Left hindlimb (tissue), 1 donor: ENCODE data around the gene DPPA2.
"Not testable (repeated sequence)": the region's sequence is repeated elsewhere in the genome, so short reads cannot be mapped to it uniquely, and the experiment has no call there.

ENCODE experiments used
- DNase-seq: peaks from one replicate; pipeline ENCODE4 v3.0.0-alpha.2; 2018

Gene DPPA2, protein sequence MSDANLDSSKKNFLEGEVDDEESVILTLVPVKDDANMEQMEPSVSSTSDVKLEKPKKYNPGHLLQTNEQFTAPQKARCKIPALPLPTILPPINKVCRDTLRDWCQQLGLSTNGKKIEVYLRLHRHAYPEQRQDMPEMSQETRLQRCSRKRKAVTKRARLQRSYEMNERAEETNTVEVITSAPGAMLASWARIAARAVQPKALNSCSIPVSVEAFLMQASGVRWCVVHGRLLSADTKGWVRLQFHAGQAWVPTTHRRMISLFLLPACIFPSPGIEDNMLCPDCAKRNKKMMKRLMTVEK

DNA sequence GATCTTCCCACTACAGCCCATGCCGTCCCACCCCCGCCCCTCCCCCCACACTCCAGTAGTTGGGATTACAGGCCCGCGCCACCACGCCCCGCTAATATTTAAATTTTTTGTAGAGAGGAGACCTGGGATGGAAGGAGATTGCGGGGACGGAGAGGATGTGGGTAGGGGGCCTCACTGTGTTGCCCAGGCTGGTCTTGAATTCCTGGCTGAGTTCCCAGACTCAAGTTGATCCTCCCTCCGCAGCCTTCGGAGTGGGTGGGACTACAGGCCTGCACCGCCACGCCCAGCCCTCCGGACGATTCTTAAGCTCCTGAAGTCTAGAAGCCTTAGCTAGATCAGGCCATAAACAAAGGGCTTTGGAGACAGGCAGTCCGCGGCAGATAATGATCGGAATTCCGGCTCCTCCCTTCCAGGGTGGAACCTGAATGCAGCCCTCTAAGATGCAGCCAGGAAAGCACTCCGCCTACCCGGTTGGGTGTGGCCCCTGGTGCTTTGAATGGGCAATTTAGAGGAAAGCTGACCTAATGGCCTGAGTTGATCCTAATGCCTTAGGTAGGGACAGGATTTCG lies at the start of gene DPPA2:
DPPA2 (minus strand) TSS at position 356 of the 569 bp plus-strand sequence. CDS start 1,975 bp downstream, outside the sequence.
- DNase-seq, result no peak

DNA sequence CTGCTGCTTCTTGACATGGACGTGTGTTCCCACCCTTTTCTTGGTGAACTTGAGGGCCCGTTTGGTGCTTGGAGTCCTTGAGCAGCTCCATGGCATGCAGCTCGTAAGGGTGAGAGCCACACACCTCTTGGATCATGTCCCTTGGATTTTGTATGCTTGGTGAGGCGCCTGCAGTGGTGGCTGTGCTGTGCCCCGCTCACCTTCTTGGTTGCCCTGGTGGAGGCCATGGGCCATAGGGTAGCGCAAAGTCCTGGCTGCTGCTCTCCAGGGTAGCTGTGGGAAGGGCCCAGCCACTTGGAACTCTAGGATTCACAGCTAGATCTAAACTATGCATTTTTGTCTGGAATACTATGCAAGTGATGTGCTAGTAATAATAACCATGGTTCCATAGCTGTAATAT lies 47.8 kb upstream of the DPPA2 start:
- no peak for DNase-seq

DNA sequence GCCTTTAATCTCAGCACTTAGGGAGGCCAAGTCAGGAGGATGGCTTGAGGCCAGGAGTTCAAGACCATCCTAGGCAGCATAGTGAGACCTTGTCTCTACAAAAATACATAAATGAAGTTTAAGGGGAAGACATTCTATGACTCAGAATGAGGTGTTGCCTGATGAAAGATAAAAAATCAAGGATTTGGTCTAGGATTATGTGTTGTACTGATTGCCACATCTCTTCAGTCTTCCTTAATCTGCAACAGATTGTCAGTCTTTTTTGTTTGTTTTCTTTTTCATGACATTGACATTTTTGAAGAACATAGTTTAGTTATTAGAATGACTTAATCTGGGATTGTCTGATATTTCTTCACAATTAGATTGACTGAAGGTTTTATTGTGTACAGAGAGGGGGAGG lies 47.3 kb upstream of the DPPA2 start:
- no peak for DNase-seq

DNA sequence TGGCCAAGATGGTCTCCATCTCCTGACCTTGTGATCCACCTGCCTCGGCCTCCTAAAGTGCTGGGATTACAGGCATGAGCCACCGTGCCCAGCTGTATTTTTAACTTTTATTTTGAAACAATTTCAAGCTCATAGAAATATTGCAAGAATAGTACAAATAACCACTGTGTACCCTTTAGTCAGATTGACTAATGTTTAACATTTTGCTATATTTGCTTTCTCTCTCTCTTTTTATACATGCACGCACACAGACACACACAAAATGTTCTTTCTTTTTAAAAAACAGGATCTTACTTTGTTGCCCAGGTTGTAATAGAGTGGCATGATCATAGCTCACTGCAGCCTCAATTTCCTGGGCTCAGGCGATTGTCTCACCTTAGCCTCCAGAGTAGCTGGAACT lies 46.5 kb upstream of the DPPA2 start:
- no peak for DNase-seq

DNA sequence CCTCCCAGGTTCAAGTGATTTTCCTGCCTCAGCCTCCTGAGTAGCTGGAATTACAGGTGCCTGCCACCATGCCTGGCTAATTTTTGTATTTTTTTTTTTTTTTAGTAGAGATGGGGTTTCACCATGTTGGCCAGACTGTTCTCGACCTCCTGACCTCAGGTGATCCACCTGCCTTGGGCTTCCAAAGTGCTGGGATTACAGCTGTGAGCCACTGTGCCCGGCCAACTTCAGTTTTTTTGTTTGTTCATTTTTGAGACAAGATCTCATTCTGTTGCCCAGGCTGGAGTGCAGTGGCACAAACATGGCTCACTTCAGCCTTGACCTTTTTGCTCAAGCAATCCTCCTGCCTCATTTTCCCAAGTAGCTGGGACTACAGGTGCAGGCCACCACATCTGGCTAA lies 42.5 kb upstream of the DPPA2 start:
- DNase-seq, result not testable (repeated sequence)

DNA sequence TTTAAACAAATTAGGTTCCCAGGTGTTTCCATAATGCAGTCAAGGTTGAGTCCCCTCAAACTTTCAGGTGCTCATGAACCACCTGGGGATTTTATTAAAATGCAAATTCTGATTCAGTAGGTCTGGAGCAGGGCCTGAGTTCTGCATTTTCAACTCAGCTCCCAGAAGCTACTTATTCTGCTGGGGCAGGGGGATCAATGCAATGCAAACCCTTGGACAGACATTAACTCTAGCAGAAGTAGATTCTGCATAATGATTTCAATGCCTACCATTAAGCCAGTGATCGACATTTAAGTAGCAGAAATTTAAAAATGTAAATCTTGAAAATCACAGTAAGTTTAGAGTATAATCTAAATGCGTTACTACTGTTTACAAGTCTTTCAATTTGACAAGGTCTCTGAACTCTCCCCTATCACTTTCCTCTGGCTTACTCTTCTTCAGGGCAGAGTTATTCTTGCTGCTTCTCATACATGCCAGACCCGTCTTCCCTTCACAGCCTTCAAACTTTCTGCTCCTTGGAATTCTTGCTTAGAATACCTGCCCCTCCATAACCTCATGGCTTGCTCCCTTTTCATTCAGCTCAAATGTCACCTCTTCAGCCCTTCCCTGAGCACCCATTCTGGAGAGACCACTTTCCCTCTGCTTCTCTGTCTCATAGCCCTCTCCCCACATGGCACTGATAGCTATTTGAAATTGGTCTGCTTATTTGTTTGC lies 40.3 kb upstream of the DPPA2 start:
- no peak for DNase-seq

DNA sequence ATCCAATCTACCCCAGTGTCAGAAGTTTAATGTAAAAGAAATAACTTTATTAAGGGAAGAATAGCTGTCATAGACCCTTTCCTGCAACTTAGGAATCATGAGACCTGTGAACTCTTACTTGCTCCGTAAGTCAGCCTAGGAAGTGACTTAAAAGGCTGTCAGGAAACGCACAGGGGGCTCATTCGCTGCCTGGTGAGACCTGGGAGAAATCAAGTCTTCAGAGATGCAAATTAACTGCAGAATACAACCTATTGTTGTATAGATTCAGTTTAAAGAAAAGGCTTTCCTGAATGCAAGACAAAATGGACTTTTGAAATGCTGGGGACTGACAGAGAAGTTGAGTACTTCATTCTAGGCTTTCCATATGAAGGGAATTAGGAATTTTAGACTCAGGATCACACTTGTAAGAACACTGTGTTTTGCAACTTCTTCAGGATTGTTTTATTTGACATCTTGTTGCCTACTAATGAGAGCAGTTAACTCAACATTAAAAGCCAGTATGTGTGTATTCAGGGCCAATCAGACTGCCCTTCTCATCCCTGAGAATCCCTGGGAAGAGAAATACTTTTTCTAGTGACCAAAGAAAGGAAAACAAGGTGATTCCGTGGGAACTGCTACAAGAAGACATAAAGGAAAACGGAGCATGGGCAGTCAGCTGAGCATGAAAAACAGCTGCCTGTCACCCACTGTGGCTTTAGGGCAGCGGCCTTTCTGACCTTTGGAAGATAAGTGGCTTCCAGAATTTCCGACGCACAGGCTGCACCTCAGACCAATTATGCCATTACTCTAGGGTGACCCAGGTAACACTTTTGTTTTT lies 39.5 kb upstream of the DPPA2 start:
- DNase-seq, result no peak

DNA sequence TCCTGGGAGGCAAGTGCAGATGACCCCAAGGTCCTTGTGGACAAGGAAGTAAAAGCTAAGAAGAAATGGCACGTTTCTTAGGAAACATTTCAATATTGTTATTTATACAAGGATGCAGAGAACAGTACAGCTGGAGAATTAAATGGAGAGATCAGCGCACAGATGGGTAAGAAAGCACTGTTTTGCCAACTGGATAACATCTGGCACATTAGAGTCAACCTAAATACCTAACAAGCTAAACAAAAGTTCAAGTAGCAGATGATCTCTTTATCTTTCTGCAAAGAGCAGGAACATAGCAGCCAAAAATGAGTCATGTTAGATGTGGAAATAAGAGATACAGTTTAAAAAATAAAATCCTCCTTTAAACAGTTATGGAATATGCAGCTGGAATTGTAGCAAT lies 36.7 kb upstream of the DPPA2 start:
- DNase-seq, result no peak

DNA sequence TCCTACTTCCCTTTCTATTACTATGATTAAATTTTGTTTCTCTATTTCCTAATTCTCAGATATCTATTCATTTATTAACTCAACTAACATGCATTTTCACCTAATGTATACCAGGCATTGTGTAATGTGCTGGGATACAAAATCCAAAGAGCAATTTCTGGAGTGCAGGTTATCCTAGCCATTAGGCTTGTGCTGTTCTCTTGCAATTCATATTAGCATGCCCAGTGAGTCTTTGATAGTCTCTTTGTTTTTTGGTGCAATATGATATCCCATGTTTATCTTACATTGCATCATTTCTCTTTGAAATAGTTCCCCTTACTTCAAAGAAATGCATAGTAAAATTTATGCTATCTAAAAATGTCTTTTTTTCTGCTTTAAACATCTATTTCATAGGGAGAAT lies 34.9 kb upstream of the DPPA2 start:
- no peak for DNase-seq

DNA sequence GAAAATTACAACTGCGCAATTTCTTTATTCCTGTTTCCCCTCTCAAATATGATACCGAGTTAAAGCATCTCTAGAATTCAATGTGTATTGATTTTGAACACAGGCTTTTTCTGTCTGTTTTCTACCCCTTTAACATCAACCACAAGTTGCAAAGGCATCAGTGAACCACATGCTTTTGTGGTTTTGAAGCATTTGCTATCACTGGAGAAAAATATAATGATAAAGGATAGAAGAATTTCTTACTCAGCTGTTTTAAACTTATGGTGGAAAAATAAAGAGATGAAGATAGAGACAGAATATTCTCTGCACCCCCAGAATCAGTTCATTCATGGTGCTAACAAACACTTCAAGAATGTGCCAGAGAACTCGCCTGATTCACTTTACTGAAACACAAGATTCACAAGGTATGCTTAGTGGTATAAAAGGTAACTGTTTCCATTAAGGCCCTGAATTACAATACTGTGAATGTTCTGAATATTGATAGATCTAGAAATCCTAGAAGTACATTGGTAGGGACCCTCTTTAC lies 30.5 kb upstream of the DPPA2 start:
- no peak for DNase-seq

DNA sequence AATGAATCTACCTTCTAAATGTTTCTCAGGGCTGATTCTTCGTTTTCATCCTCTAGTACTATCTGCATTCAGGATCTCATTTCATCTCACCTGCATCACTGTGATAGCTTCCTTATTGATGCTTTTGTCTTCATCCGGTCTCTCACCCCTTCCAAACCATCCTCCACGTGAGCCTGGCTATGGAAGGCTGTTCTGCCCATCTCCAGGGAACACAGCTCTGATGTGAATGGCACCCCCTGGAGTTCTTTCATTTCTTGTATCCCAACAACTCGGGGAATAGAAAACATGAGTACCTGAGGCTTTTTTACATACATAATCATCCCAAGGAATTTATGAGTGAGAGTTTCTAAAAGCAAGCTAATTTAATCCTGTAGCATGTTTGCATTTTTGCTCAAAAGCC lies 29.8 kb upstream of the DPPA2 start:
- no peak for DNase-seq

DNA sequence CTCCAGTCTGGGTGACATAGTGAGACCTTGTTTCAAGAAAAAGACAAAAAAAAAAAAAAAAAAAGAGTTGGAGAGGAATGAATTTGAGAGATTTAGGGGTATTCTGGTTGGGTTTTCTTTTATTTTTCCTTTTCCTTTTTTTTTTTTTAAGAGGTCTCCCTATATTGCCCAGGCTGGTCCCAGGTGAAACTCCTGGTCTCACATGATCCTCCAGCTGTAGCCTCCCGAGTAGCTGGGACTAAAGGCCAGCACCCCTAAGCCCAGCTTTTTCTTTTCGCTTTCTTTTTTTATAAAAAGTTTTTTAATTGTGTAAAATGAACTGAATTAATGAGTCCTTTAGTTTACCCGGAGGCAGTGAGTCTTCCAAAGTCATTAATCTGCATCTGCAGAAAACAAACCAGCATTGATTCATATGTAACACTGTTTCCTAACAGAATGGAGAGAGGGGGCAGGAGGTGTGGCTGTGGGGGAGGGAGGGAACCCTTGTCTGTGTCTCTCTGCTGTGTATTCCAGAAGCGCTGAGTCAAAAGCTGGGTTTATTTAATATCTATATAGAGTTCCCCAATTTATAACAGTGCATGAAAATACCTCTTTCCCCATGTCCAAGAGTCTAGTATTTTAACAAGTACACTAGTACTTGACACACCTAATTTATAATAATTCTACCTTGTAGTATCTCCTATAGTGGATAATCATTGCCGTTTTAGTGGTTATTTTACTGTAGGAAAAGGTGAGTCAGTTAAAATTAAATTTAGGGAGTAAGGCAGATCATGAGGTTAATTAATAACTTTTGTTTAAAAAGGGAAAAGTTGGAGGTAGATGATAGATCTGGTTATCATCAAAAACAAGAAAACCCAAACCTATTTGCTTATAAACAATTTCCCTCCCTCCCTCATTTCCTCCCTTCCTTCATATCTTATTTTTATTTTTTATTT lies 23.7 kb upstream of the DPPA2 start:
- no peak for DNase-seq

DNA sequence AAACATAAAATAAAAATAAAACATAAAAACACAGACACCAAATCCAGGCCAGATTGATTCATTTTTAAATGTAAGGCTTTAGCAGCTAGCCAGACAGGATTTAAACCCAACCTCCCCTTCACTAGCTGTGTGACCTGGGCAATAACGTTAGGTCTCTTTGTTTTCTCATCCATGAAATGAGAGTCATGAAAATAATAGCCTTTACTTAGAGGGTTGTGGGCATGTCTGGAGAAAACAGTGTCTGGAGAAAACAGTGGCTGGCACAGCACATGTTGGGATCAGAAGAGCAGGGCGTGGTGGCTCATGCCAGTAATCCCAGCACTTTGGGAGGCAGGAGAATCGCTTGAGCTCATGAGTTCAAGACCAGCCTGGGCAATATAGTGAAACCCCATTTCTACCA lies 22.9 kb upstream of the DPPA2 start:
- DNase-seq, result no peak

DNA sequence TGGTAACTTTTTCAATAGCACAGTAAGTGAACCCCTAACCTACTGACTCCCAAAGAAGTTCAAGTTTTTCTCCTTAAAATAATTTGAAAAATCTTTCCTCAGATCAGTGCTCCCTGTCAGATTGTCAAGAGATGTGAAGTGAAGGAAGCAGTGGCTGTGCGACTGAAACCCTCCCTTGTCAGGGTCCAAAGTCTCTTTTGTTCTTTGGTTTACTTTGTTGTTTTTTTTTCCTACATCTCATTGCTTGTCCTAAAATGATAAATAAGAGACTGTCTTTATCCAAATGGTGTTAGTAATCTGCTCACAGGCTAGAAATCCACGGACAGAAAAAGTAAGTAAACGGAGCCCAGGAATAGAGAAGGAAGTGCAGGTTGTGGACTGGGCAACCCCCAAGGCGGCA lies 22.0 kb upstream of the DPPA2 start:
- no peak for DNase-seq

DNA sequence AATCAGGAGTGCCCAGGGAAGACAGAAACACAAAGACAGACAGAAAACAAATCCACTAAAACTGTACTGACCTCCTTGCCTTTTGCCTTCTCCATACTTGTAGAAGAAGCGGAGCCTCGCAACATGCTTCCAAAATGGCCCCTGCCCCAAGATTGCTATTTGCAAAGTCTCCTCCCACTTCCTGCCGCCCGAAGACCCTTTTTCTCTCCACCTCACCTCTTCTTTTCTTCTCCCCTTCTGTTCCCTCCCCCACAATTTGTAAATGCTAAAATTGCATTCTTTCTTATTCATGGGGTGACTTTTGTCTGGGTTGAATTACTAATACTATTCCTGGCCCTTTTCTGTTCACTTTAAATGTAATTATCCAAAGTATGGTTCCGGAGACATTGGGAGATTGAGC lies 21.1 kb upstream of the DPPA2 start, which contains the start of gene DPPA4:
DPPA4 (minus strand) TSS at position 154 of the 400 bp plus-strand sequence; CDS start at position 125, 29 bp downstream.
- no peak for DNase-seq

DNA sequence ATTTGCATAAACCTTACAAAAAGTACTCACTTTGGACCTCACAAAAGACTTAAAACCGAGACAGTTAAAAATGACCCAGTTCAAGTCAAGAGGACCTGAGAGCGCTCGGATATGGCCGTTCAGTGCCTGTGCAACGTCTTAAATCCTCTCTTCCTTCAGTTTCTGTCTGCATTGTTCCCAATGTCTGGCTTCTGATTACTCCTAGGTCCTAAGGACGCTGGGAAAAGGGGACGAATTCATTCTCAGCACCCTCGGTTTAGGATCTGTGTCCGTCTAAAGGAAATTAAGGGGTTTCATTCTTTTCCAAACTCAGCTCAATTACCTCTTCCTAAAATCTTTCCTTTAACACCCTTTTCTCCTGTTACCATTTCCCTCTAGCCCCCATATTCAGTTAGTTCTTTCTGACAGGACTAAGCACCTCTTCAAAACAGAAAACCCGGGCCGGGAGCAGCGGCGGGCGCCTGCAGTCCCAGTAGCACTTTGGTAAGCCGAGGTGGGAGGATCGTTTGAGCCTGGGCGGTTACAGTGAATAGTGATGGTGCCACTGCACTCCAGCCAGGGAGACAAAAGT lies 20.1 kb upstream of the DPPA2 start:
- DNase-seq, result no peak

DNA sequence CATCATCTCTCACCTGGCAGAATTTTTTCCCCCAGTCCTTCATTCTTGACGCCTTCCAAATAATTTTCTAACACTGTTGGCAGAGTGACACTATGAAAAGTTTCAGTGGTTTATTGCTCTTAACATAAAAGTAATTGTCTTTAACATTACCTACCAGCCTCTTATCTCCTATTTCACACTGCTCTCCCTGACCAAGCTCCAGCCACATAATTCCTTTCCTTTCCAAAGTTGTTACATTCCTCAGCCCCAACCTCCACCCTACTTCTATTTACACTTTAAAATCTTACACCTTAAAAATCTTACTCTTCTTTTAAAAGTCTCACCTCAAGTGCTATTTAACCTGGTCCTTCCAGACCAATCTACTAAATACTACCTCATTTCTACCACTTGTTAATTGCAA lies 18.3 kb upstream of the DPPA2 start:
- no peak for DNase-seq

DNA sequence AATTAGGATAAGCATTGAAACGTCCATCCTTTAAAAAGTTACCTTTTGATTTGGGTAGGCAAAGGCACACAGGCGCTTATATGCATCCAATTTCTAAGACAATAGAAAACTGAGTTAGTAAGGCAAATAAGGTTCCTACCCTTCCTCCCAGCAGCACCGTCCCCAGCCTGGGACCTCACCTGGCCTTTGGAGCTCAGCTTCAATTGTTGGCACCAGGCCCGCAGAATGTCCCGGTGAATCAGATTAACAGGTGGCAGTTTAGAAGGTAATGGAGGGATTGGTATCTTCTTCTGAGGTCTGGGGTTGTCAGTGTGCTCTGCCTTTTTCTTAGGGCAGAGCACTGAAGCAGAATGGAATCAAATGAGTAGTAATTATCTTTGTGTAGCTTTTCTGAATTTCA lies 15.4 kb upstream of the DPPA2 start:
- no peak for DNase-seq

DNA sequence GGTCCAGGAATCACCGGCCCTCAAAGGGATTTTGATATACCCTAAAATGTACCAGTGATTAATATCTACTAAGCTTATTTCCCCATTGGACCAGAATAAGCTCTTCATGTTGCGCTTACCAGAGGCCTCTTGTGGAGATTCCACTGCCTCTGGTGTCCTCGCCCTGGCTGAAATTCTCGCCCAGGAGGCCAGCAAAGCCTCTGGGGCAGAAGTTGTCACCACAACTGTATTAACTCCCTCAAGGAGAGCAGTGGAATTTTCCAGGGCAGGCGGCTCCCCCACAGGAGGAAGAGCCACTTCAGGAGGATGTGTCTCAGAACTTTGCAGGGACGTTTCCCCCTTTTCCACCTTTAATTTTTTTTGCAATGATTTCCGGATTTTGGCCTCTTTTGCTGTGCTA lies 14.1 kb upstream of the DPPA2 start:
- no peak for DNase-seq

DNA sequence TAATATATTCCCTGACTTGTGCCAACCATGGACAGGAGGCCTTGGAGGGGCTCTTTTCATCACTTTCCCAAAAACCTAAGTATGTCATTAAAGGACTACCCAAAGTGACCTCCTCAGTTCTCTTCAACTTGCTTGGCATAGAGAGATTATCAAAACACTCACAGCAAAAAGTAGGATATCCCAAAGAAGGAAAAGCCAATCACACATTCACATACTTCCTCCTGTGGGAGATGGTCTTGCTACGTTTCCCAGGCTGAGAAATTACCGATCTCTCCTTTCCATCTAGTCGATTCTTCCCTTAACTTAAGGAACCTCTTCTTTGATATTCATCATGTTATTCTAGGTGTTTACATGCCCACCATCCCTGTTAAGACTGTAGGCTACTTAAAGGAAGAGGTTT lies 11.9 kb upstream of the DPPA2 start:
- DNase-seq, result no peak

DNA sequence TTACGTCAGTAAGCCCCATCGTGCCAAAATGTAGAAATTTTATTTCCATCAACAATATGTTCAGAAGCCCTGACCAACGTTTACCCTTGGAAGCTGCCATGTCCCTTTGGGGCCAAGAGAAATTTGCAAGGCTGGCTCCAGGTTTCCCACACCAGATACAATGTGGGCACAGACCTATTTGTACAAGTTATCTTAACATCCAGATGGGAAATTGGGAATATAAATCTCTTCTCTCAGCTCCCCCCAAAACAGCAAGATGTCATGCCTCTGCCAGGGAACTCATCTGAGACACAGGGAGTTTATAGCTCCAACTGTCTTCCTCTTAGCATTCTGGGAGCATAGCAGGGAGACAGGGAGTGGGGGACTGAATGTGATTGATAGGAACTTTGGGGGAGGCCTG lies 9.3 kb upstream of the DPPA2 start:
- no peak for DNase-seq

DNA sequence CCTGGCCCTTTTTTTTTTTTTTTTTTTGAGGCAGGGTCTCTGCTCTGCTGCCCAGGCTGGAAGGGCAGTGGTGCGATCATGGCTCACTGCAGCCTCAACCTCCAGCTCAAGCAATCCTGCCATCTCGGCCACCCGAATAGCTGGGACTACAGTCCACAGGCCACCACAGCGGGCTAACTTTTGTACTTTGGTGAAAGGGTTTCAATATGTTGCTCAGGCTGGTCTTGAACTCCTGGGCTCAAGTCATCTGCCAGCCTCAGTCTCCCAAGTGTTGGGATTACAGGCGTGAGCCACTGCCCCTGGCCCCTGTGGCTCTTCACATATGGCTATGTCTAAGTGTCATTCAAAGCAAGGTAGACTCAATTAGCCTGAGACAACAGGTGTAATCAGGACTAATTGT lies 8.8 kb upstream of the DPPA2 start:
- DNase-seq, result no peak
